Measurements from ENCODE around the gene PSTPIP1.

GRCh38 chr15:77066971-77067690 lies 72.2 kb downstream of the PSTPIP1 start:
- TF ChIP-seq CTCF (IDR thresholded peaks at IDR 0.05) (no peak), POLR2A (IDR thresholded peaks at IDR 0.05) (no peak)

Data from right lobe of liver (tissue), 4 donors.